Upper lobe of left lung (tissue), 4 donors: Measurements from ENCODE around the gene RNASET2.

ENCODE experiments used
- CTCF ChIP-seq, 6 experiments: fragments of 450-650 bp in 4 of 6; fragments of 200-600 bp in 2 of 6; sonication (generic) in 2 of 6; IDR thresholded peaks; one replicate each; pipeline ENCODE4 v1.5.1; 2016 to 2019; ENCODE audit warnings: antibody characterized with exemption in 6 of 6
- POLR2A ChIP-seq, 4 donors: fragments of 450-650 bp; IDR thresholded peaks; one replicate each; pipeline ENCODE4 v1.5.1; 2016 to 2017; ENCODE audit warnings: antibody characterized with exemption in 4 of 4, mild to moderate bottlenecking in 2 of 4

GRCh38 chr6:166999884-167000253 lies 43.5 kb upstream of the RNASET2 start:
- TF ChIP-seq CTCF (IDR thresholded peaks at IDR 0.05) (no peak), POLR2A (IDR thresholded peaks at IDR 0.05) (no peak)
